Uterus (tissue), 4 donors: ENCODE results near the gene ASF1B. TPM values are rescaled to one million over a fixed set of nuclear protein-coding genes. Genes with fewer than 3 reads are reported as not detected.
A peak's percentile ranks its signal among the peaks of the same experiment; 100 is the strongest.

ENCODE experiments used
- DNase-seq, 2 donors: peaks; one replicate each; pipeline ENCODE4 v3.0.0-alpha.2; 2019 to 2020
- H3K27ac ChIP-seq, 2 donors: fragments of 200-600 bp; sonication (generic); 1 replicate in 1 of 2; 2 replicates in 1 of 2; pipeline ENCODE4 v1.5.1; 2016 to 2018
- H3K27me3 ChIP-seq, 2 donors: fragments of 200-600 bp; sonication (generic); one replicate each; pipeline ENCODE4 v1.5.1; 2018 to 2019; ENCODE audit warnings: control low read depth in 1 of 2
- H3K36me3 ChIP-seq, 2 donors: fragments of 200-600 bp; sonication (generic); one replicate each; pipeline ENCODE4 v1.5.1; 2019; ENCODE audit warnings: control low read depth in 1 of 2
- H3K4me1 ChIP-seq, 2 donors: fragments of 200-600 bp; sonication (generic); one replicate each; pipeline ENCODE4 v1.5.1; 2018 to 2019; ENCODE audit warnings: control low read depth in 1 of 2
- H3K4me3 ChIP-seq, 2 donors: fragments of 200-600 bp; sonication (generic); 1 replicate in 1 of 2; 2 replicates in 1 of 2; pipeline ENCODE4 v1.5.1; 2018 to 2019; ENCODE audit warnings: mild to moderate bottlenecking in 1 of 2
- H3K9me3 ChIP-seq, 2 donors: fragments of 200-600 bp; sonication (generic); one replicate each; pipeline ENCODE4 v1.5.1; 2019; ENCODE audit warnings: control low read depth in 1 of 2
- POLR2A ChIP-seq, 2 donors: fragments of 450-650 bp; IDR thresholded peaks; one replicate each; pipeline ENCODE4 v1.6.1; 2016; ENCODE audit warnings: antibody characterized with exemption in 2 of 2, mild to moderate bottlenecking in 1 of 2, moderate library complexity in 1 of 2
- intact Hi-C: fragments of 100-400 bp; cut with DNase I; formaldehyde crosslinking; loops from one replicate; pipeline ENCODE4 v1.15.1; 2023; ENCODE audit warnings: low total_unique reads
- total RNA-seq, 4 donors: library from RNA; depleted of rRNA in 3 of 4; stranded (reverse); fragments of >200 nt in 3 of 4; gene quantifications; one replicate each; pipeline versions ENCODE4 v1.1.0 to v1.2.4, GENCODE V29; 2014 to 2023
- TF ChIP-seq, protein P1 (sequence below), 4 experiments: fragments of 200-600 bp in 2 of 4; fragments of 450-650 bp in 2 of 4; sonication (generic) in 2 of 4; IDR thresholded peaks; one replicate each; pipeline ENCODE4 v1.5.1; 2016 to 2019; ENCODE audit warnings: antibody characterized with exemption in 4 of 4, mild to moderate bottlenecking in 2 of 4, moderate library complexity in 1 of 4
- donor health status: DM: yes; HTN: yes; CAD: no.

The ASF1B gene
- total RNA-seq, 4 donors from 2014 or later, result 16.7 TPM; not detected in 3

DNA sequence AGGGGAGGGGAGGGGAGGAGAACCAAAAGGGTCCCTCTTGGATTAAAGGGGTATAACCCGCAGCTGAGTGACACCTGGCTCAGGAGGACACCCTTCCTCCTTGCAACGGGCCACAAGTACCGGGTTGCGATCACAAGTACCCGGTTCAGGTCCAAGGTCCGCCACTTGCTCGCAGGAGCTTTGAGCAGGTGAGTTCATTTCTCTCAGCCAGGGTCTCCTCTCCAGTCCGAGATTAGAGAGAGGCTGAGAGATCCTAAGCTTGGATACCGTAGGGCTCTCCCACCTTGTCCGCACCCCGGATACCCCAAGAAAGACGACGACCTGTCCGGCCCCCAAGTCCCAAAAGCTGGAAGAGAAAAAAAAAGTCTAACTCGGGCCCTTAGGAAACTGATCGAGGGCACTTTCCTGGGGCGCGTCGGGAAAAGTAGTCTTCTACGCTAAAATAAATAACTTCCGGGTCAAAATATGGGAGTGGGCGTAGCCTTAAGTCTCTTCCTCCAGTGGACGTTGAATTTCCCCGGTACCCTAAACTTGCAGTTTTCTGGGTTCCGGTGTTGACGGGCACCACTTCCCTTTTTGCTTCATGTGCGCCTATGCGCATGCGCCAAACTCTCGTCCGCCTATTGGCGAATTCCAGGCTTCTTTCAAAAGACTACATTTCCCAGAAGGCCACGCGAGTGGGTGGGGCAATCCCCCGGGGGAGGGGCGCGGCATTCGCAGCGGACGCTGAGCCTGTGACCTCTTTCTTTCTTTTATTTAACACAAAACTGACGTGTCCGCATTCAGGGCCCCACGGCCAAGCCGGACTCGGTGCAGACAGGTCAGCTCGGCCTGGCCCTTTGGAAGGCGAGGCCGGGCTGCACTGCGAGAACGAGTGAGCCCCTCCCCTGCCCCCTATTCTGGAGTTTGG is 55.2 kb downstream of the ASF1B start:
- H3K4me1 ChIP-seq, result no peaks in the 10 kb centered on the region

DNA sequence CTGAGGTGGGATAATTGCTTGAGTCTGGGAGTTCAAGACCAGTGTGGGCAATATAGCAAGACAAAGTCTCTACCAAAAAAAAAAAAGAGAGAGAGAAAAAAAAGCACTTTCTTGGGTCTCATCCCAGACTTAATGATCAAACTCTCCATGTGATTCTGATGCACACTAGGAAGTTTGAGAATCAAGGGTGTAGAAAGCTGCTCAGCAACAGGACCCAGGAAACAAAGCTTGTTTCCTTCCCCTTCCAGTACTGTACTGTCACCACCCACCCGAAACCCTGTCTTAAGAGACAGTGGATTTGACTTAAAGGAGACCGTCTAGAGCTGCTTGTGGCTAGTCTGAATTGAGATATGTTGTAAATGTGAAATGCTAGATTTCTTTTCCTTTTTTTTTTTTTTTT is 58.0 kb downstream of the ASF1B start:
- TF ChIP-seq, protein P1, sequence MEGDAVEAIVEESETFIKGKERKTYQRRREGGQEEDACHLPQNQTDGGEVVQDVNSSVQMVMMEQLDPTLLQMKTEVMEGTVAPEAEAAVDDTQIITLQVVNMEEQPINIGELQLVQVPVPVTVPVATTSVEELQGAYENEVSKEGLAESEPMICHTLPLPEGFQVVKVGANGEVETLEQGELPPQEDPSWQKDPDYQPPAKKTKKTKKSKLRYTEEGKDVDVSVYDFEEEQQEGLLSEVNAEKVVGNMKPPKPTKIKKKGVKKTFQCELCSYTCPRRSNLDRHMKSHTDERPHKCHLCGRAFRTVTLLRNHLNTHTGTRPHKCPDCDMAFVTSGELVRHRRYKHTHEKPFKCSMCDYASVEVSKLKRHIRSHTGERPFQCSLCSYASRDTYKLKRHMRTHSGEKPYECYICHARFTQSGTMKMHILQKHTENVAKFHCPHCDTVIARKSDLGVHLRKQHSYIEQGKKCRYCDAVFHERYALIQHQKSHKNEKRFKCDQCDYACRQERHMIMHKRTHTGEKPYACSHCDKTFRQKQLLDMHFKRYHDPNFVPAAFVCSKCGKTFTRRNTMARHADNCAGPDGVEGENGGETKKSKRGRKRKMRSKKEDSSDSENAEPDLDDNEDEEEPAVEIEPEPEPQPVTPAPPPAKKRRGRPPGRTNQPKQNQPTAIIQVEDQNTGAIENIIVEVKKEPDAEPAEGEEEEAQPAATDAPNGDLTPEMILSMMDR (IDR thresholded peaks at IDR 0.05), result no peak
- TF ChIP-seq POLR2A (IDR thresholded peaks at IDR 0.05), result no peak
- H3K36me3 ChIP-seq, result no peaks in the 10 kb centered on the region
- H3K27ac ChIP-seq, result no peak overlapping the region
- no peaks in the 10 kb centered on the region for H3K27me3 ChIP-seq
- H3K9me3 ChIP-seq, result no peaks in the 10 kb centered on the region
- H3K4me3 ChIP-seq, result no peak overlapping the region
- intact Hi-C loops, result no loop called here
- H3K4me1 ChIP-seq, result peaks cover 0 to 4% of the 10 kb centered on the region in 2 donors
- DNase-seq, result no peak

More for the DNA sequence above, 55.2 kb downstream of the ASF1B start:
- DNase-seq, result peak; percentile 100
- intact Hi-C loops, result no loop called here
- H3K4me3 ChIP-seq, result peak overlapping the region; percentile 66 to 70
- H3K27me3 ChIP-seq, result no peaks in the 10 kb centered on the region
- no peaks in the 10 kb centered on the region for H3K36me3 ChIP-seq
- peak; percentile 62 to 79 for TF ChIP-seq POLR2A (IDR thresholded peaks at IDR 0.05)
- TF ChIP-seq, protein P1 (IDR thresholded peaks at IDR 0.05), result peak in 1 of 4 experiments; percentile 32
- H3K27ac ChIP-seq, result peak overlapping the region; percentile 91 to 94
- H3K9me3 ChIP-seq, result no peaks in the 10 kb centered on the region

DNA sequence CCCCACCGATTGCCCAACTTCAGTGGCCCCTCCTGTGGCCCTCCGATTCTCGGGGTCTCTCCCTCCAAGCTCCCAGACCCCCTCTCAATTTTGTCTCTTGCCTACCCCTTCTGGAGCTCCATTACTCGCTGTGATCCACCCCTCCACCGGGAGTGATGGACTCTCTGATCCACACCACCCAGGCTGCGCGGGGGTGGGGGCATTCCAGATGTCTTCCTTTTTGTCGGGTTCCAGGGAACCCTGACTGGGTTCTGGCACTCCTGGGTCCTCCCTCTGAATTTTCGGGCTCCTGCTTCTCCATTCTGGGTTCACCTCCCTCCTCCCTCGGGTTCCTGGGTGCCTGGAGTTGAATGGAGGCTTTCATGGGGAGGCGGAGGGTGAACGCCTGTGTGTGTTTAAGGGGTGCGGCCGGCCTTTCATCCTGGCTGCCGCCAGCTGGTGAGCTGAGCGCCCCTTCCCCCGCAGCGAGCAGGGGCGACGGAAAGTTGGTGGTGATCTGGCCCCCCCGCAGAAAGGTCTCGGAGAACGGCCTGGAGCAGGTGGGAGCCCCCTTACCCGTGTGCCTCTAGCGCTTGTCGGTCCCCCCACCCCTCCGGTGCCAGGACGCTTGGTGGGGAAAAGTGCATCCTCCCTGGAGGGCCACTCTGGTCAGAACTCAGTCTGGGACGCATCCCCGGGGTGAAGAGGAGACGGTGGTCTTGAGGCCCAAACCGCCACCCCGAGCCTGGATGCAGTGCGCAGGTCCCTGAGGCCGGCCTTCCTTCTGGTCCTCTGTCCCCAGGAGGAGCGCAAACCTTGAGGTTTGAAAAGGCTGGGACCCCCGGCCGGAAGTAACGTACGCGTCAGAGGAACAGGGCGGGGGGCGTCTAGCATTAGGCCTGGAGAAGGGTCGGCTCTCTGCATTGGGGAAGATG is 62.2 kb downstream of the ASF1B start:
- DNase-seq, result peak in 1 of 2 donors; percentile 33
- Histone ChIP-seq H3K9me3 (no peaks in the 10 kb centered on the region), H3K36me3 (no peaks in the 10 kb centered on the region), H3K4me3 (peak overlapping the region; percentile 41 to 59), H3K27ac (peak overlapping the region; percentile 83 to 89), H3K27me3 (no peaks in the 10 kb centered on the region), H3K4me1 (peaks cover 0 to 4% of the 10 kb centered on the region in 2 donors)
- intact Hi-C loops, result loop anchor here (2.0 to 5.0 kb wide), 2 partner anchors 189 to 477 kb away; no protein-coding TSS in a partner anchor
- TF ChIP-seq, protein P1 (IDR thresholded peaks at IDR 0.05), result no peak
- no peak for TF ChIP-seq POLR2A (IDR thresholded peaks at IDR 0.05)

DNA sequence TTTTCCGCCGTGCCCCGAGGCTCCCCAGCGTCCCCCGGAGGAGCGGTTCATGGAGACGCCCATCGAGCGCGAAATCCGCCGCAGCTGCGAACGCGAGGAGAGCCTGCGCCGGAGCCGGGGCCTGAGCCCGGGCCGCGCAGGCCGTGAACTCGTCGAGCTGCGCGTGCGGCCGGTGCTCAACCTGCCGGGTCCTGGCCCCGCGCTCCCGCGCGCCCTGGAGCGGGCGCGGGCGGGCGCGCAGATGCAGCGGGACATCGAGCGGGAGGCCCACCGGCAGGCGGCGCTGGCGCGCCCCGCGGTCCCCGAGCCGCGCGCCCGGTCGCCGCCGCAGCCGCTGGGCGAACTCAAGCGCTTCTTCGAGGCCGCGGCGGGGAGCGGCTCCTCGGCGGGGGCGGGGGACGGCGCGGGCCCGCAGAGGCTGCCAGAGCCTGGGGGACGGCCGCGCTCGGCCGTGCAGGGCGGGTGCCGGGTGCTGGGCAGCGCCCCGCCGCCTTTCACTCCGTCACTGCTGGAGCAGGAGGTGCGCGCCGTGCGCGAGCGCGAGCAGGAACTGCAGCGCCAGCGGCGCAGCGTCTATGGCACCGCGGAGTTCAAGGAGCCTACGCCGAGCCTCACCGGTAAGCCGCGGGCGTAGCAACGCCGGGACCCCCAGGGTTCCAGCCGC is 63.0 kb downstream of the ASF1B start:
- DNase-seq, result peak; percentile 51 to 69
- Histone ChIP-seq H3K36me3 (no peaks in the 10 kb centered on the region), H3K9me3 (no peaks in the 10 kb centered on the region), H3K4me1 (peaks cover 0 to 4% of the 10 kb centered on the region in 2 donors), H3K4me3 (peak overlapping the region; percentile 41 to 59), H3K27me3 (no peaks in the 10 kb centered on the region), H3K27ac (peak overlapping the region; percentile 83 to 89)
- intact Hi-C loops, result loop anchor here (2.0 to 5.0 kb wide), 2 partner anchors 189 to 476 kb away; no protein-coding TSS in a partner anchor
- TF ChIP-seq, protein P1 (IDR thresholded peaks at IDR 0.05), result peak in 3 of 4 experiments; percentile 64 to 97 (median 93)
- peak in 1 of 2 donors; percentile 53 for TF ChIP-seq POLR2A (IDR thresholded peaks at IDR 0.05)
